Ishikawa (cell line): ENCODE measurements around the gene ZSWIM6.

Experiments
- CEBPB ChIP-seq: IDR thresholded peaks from 2 replicates; pipeline ENCODE4 v1.6.1; 2012
- CREB1 ChIP-seq: IDR thresholded peaks from 2 replicates; pipeline ENCODE4 v1.6.1; 2012; ENCODE audit warnings: low read depth
- EGR1 ChIP-seq: IDR thresholded peaks from 2 replicates; pipeline ENCODE4 v1.6.1; 2012
- EP300 ChIP-seq: IDR thresholded peaks from 2 replicates; pipeline ENCODE4 v1.6.1; 2012; ENCODE audit warnings: borderline replicate concordance
- FOXM1 ChIP-seq: IDR thresholded peaks from 2 replicates; pipeline ENCODE4 v1.6.1; 2012; ENCODE audit warnings: low read depth, borderline replicate concordance
- MAX ChIP-seq: IDR thresholded peaks from 2 replicates; pipeline ENCODE4 v1.6.1; 2012
- NFIC ChIP-seq: IDR thresholded peaks from 2 replicates; pipeline ENCODE4 v1.6.1; 2012
- RAD21 ChIP-seq: IDR thresholded peaks from 2 replicates; pipeline ENCODE4 v1.6.1; 2012; ENCODE audit warnings: low read depth
- TAF1 ChIP-seq: IDR thresholded peaks from 2 replicates; pipeline ENCODE4 v1.6.1; 2012; ENCODE audit warnings: low read depth, mild to moderate bottlenecking
- TCF12 ChIP-seq: IDR thresholded peaks from 2 replicates; pipeline ENCODE4 v1.6.1; 2012; ENCODE audit warnings: low read depth
- TEAD4 ChIP-seq: IDR thresholded peaks from 2 replicates; pipeline ENCODE4 v1.6.1; 2012
- USF1 ChIP-seq: IDR thresholded peaks from 2 replicates; pipeline ENCODE4 v1.6.1; 2012
- YY1 ChIP-seq: IDR thresholded peaks from 2 replicates; pipeline ENCODE4 v1.6.1; 2012; ENCODE audit warnings: low read depth
- ZBTB7A ChIP-seq: IDR thresholded peaks from 2 replicates; pipeline ENCODE4 v1.6.1; 2012; ENCODE audit warnings: low read depth
- TF ChIP-seq, protein P1 (sequence below): IDR thresholded peaks from 2 replicates; pipeline ENCODE4 v1.6.1; 2012; ENCODE audit warnings: low read depth, mild to moderate bottlenecking

The ZSWIM6 gene

DNA sequence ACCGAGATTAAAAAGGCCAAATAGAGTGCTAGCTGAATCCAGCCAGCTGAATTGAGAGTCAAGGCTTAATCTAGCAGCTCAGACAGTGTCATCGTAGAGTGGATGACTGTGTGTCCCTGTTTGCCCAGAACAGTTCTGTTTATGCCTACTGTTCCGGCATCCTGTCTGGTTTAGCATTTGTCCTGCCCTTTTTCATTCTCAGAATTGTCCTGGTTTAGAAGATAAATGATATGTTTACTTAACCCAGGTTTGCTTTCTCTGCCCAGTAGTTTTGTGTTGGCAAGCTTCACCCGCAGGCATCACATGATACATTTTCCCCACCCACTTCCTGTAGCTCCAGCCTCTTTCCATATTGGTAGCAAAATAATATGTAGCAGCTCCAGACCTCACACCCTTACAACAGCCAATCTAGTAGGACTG lies 41.3 kb upstream of the ZSWIM6 start:
- TF ChIP-seq USF1 (peak; percentile 73), FOXM1 (no peak)

- no peak for TF ChIP-seq RAD21
- no peak for TF ChIP-seq NFIC
- TF ChIP-seq YY1 = no peak
- no peak for TF ChIP-seq FOXM1
- no peak for TF ChIP-seq CREB1
- TF ChIP-seq EGR1 = no peak
- TF ChIP-seq, protein P1, sequence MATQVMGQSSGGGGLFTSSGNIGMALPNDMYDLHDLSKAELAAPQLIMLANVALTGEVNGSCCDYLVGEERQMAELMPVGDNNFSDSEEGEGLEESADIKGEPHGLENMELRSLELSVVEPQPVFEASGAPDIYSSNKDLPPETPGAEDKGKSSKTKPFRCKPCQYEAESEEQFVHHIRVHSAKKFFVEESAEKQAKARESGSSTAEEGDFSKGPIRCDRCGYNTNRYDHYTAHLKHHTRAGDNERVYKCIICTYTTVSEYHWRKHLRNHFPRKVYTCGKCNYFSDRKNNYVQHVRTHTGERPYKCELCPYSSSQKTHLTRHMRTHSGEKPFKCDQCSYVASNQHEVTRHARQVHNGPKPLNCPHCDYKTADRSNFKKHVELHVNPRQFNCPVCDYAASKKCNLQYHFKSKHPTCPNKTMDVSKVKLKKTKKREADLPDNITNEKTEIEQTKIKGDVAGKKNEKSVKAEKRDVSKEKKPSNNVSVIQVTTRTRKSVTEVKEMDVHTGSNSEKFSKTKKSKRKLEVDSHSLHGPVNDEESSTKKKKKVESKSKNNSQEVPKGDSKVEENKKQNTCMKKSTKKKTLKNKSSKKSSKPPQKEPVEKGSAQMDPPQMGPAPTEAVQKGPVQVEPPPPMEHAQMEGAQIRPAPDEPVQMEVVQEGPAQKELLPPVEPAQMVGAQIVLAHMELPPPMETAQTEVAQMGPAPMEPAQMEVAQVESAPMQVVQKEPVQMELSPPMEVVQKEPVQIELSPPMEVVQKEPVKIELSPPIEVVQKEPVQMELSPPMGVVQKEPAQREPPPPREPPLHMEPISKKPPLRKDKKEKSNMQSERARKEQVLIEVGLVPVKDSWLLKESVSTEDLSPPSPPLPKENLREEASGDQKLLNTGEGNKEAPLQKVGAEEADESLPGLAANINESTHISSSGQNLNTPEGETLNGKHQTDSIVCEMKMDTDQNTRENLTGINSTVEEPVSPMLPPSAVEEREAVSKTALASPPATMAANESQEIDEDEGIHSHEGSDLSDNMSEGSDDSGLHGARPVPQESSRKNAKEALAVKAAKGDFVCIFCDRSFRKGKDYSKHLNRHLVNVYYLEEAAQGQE = no peak
- no peak for TF ChIP-seq MAX
- TF ChIP-seq USF1 = no peak
- TF ChIP-seq TCF12 = no peak
- TF ChIP-seq EP300 = no peak
Observed at GRCh38 chr5:61292062-61292657, 39.9 kb upstream of the ZSWIM6 start.

DNA sequence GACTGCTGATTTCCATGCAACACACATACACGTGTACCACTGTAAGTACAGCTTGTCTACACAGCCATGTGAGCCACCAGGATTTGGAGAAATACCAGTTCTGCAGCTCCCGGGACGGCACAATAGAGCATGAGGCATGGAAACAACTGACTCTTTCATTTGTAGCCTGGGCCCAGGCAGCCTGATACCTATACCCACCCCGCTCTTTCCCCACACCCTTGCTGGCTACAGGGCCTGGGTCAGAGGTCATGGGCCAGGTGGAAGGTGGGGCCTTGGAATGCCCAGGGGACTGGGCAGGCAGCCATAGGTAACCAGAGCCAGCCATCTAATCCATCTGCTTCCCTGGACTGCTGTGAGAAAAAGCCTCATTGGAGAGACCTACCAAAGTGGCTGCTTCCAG lies 39.0 kb upstream of the ZSWIM6 start:
- TF ChIP-seq TEAD4 (no peak), FOXM1 (no peak), CEBPB (no peak), YY1 (no peak), EP300 (no peak), RAD21 (no peak), TAF1 (no peak), MAX (no peak), USF1 (no peak), EGR1 (no peak), CREB1 (no peak), TCF12 (no peak), ZBTB7A (no peak)
- TF ChIP-seq, protein P1 = no peak

- TF ChIP-seq FOXM1 = no peak
- no peak for TF ChIP-seq USF1
- no peak for TF ChIP-seq CREB1
- no peak for TF ChIP-seq TAF1
- no peak for TF ChIP-seq NFIC
- no peak for TF ChIP-seq TEAD4
- TF ChIP-seq TCF12 = no peak
- TF ChIP-seq ZBTB7A = no peak
- TF ChIP-seq, protein P1 = no peak
- TF ChIP-seq EP300 = no peak
- no peak for TF ChIP-seq RAD21
- TF ChIP-seq CEBPB = no peak
- TF ChIP-seq YY1 = no peak
- no peak for TF ChIP-seq MAX
Observed at GRCh38 chr5:61293873-61294272, 38.2 kb upstream of the ZSWIM6 start.
